K562 (cell line): ENCODE results near the gene TKT. TPM values are rescaled to one million over a fixed set of nuclear protein-coding genes. Genes with fewer than 3 reads are reported as not detected.

ENCODE experiments used
- BRF1 ChIP-seq: IDR thresholded peaks from 3 replicates; pipeline ENCODE4 v1.6.1; 2011; ENCODE audit warnings: borderline replicate concordance, mild to moderate bottlenecking; ENCODE audit not compliant: insufficient read length; ENCODE audit errors: extremely low read depth
- GABPA ChIP-seq: fragments of 200-800 bp; sonication (Bioruptor generic); conservative IDR thresholded peaks from 2 replicates; pipeline ENCODE4 v1.6.1; 2016; ENCODE audit warnings: low read depth, missing genetic modification characterization, missing compliant biosample characterization
- KDM1A ChIP-seq, 2 experiments: fragments of 450-650 bp; IDR thresholded peaks; 2 replicates each; pipeline ENCODE4 v1.6.1; 2016; ENCODE audit warnings: mild to moderate bottlenecking in 2 of 2
- KDM4B ChIP-seq, 2 experiments: fragments of 450-650 bp in 1 of 2; sonication (generic) in 1 of 2; IDR thresholded peaks; 2 replicates each; pipeline ENCODE4 v1.6.1; 2016 to 2017; ENCODE audit warnings: borderline replicate concordance in 2 of 2, antibody characterized with exemption in 1 of 2, low read depth in 1 of 2, mild to moderate bottlenecking in 1 of 2
- MXI1 ChIP-seq: IDR thresholded peaks from 2 replicates; pipeline ENCODE4 v1.6.1; 2011; ENCODE audit warnings: low read depth, mild to moderate bottlenecking, improper control_type of control experiment, low read length
- NR2C2 ChIP-seq, 2 experiments: fragments of 200-800 bp in 1 of 2; sonication (Bioruptor generic) in 1 of 2; sonication (generic) in 1 of 2; formaldehyde crosslinking in 1 of 2; IDR thresholded peaks; 2 replicates each; pipeline versions ENCODE4 v1.6.1 to v1.8.0; 2016 to 2022; ENCODE audit warnings: mild to moderate bottlenecking in 1 of 2, missing compliant biosample characterization in 1 of 2, missing genetic modification characterization in 1 of 2, missing genetic modification reagents in 1 of 2
- RAD21 ChIP-seq, 2 experiments: fragments of 250-450 bp in 1 of 2; fragments of 450-650 bp in 1 of 2; sonication (Bioruptor Pico) in 1 of 2; formaldehyde crosslinking in 1 of 2; IDR thresholded peaks in 1 of 2; conservative IDR thresholded peaks in 1 of 2; 2 replicates each; pipeline versions ENCODE4 v1.4.0 to v1.8.0; 2020 to 2022; ENCODE audit warnings: mild to moderate bottlenecking in 2 of 2, moderate library complexity in 1 of 2
- RBFOX2 ChIP-seq: fragments of 200-400 bp; formaldehyde crosslinking; IDR thresholded peaks from 2 replicates; pipeline ENCODE4 v1.6.1; 2017; ENCODE audit warnings: low read depth, mild to moderate bottlenecking, low read length, moderate library complexity
- RNF2 ChIP-seq: sonication (generic); IDR thresholded peaks from 2 replicates; pipeline ENCODE4 v1.6.1; 2016
- SREBF1 ChIP-seq: fragments of 150-350 bp; IDR thresholded peaks from 2 replicates; pipeline ENCODE4 v1.6.1; 2014; ENCODE audit warnings: antibody characterized with exemption, low read depth, low read length, borderline replicate concordance
- TCF3 ChIP-seq: sonication (generic); formaldehyde crosslinking; IDR thresholded peaks from 2 replicates; pipeline ENCODE4 v1.4.0; 2020; ENCODE audit warnings: mild to moderate bottlenecking, missing genetic modification reagents
- TEAD4 ChIP-seq, 2 experiments: sonication (generic) in 1 of 2; formaldehyde crosslinking in 1 of 2; IDR thresholded peaks; 2 replicates each; pipeline versions ENCODE4 v1.6.1 to v1.8.0; 2012 to 2022; ENCODE audit warnings: borderline replicate concordance in 1 of 2, inconsistent platforms in 1 of 2, low read length in 1 of 2, mild to moderate bottlenecking in 1 of 2, missing genetic modification reagents in 1 of 2
- YBX1 ChIP-seq: fragments of 450-650 bp; IDR thresholded peaks from 2 replicates; pipeline ENCODE4 v1.7.1; 2016; ENCODE audit warnings: mild to moderate bottlenecking
- ZBTB43 ChIP-seq: sonication (generic); formaldehyde crosslinking; IDR thresholded peaks from 2 replicates; pipeline ENCODE4 v1.8.0; 2023; ENCODE audit warnings: mild to moderate bottlenecking, missing genetic modification reagents
- ZNF143 ChIP-seq: sonication (generic); formaldehyde crosslinking; IDR thresholded peaks from 2 replicates; pipeline ENCODE4 v1.9.0; 2022; ENCODE audit warnings: mild to moderate bottlenecking, missing genetic modification reagents
- ZNF263 ChIP-seq: sonication (generic); formaldehyde crosslinking; IDR thresholded peaks from 2 replicates; pipeline ENCODE4 v1.8.0; 2022; ENCODE audit warnings: mild to moderate bottlenecking, missing genetic modification reagents, borderline replicate concordance
- ZNF324 ChIP-seq: fragments of 250-450 bp; sonication (Bioruptor Pico); IDR thresholded peaks from 2 replicates; pipeline ENCODE4 v1.4.0; 2020; ENCODE audit warnings: mild to moderate bottlenecking
- ZNF77 ChIP-seq: fragments of 250-450 bp; sonication (Bioruptor Pico); IDR thresholded peaks from 2 replicates; pipeline ENCODE4 v1.5.0; 2020
- polyA plus RNA-seq, 8 experiments: library from polyadenylated mRNA; depleted of rRNA in 4 of 8; stranded (reverse) in 5 of 8; unstranded in 3 of 8; fragments of >200 nt; fragmentation: Nextera tagmentation in 2 of 8; fragmentation: Illumina TruSeq in 1 of 8; extraction: Ambion mirVana in 2 of 8; extraction: Trizol in 1 of 8; gene quantifications; 2 replicates each; pipeline versions ENCODE4 v1.2.1 to v1.2.3, GENCODE V29; 2011 to 2014; ENCODE audit warnings: inconsistent platforms in 1 of 8, missing spikeins in 1 of 8
- total RNA-seq, 7 experiments: library from RNA; depleted of rRNA in 6 of 7; stranded (reverse); fragments of >200 nt in 6 of 7; fragmentation: Illumina TruSeq in 2 of 7; extraction: Trizol in 2 of 7; gene quantifications; 2 replicates each; pipeline versions ENCODE4 v1.2.1 to v1.2.3, GENCODE V29; 2011 to 2021; ENCODE audit warnings: low replicate concordance in 1 of 7
- TF ChIP-seq, protein P1 (sequence below): conservative IDR thresholded peaks from 2 replicates; pipeline ENCODE4 v1.6.1; 2011; ENCODE audit warnings: low read depth, mild to moderate bottlenecking, low read length; ENCODE audit not compliant: control insufficient read depth
- TF ChIP-seq, protein P2 (sequence below): fragments of 450-650 bp; IDR thresholded peaks from 2 replicates; pipeline ENCODE4 v1.6.1; 2017; ENCODE audit warnings: antibody characterized with exemption, mild to moderate bottlenecking

The TKT gene
- total and polyA plus RNA-seq, 9 of the 15 experiments (the other 6 are each of a cell fraction or from before 2014, with no cell fraction given) = 58.1 to 401 (median 187) TPM

DNA sequence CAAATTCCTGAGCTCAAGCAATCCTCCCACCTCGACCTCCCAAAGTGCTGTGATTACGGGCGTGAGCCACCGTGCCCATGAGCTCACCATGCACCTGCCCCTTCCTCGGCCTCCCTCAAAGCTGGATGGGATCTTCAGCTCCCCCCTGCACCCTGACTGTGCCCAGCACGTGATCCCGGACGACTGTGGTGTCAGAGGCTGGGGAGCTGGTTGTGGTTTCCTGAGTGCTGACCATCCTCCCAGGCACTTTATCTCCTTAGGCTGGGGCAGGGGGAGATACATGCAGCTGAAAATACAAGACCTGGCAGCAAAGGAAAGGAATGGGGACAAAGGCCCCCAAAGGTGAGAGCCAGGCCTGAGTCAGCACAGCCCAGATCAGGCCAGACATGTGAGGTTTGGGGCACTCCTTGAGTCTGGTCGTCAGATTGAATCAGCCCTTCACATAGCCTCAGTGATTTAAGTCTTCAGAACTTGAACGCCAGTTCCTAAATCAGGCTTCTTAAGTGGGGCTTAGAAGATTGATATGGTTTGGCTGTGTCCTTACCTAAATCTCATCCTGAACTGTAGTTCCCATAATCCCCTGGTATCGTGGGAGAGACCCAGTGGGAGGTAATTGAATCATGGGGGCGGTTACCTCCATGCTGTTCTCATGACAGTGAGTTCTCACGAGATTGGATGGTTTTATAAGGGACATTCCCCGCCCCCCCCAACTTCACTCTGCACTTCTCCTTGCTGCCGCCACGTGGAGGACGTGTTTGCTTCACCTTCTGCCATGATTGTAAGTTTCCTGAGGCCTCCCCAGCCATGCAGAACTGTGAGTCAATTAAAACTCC, 59.0 kb downstream of the TKT start (continued):
- TF ChIP-seq, protein P1, sequence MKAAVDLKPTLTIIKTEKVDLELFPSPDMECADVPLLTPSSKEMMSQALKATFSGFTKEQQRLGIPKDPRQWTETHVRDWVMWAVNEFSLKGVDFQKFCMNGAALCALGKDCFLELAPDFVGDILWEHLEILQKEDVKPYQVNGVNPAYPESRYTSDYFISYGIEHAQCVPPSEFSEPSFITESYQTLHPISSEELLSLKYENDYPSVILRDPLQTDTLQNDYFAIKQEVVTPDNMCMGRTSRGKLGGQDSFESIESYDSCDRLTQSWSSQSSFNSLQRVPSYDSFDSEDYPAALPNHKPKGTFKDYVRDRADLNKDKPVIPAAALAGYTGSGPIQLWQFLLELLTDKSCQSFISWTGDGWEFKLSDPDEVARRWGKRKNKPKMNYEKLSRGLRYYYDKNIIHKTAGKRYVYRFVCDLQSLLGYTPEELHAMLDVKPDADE = no peak
- no peak for TF ChIP-seq ZBTB43 (CRISPR knock-in tag)
- TF ChIP-seq KDM1A (IDR thresholded peaks at IDR 0.05) = peak; percentile 87 to 94
- no peak for TF ChIP-seq ZNF324 (CRISPR knock-in tag)
- TF ChIP-seq MXI1 = peak; percentile 49; the same call in 1 of the 2 replicates
- no peak for TF ChIP-seq ZNF263 (CRISPR knock-in tag)
- no peak for TF ChIP-seq ZNF77 (CRISPR knock-in tag)
- TF ChIP-seq KDM4B (IDR thresholded peaks at IDR 0.05; ENCODE audit: borderline replicate concordance in 2 of 2, low read depth in 1 of 2) = no peak
- TF ChIP-seq ZNF143 (CRISPR knock-in tag) = peak; percentile 46; the same call in 1 of the 2 replicates
- TF ChIP-seq RBFOX2 = peak; percentile 66
- TF ChIP-seq YBX1 = no peak
- TF ChIP-seq RAD21 (CRISPR knock-in tag; conservative IDR thresholded peaks at IDR 0.05 in 1 of 2, IDR thresholded peaks at IDR 0.05 in 1 of 2) = peak; percentile 24 to 49; a peak in 3 of 4 replicates
- TF ChIP-seq GABPA (tag) = no peak
- no peak for TF ChIP-seq TCF3 (CRISPR knock-in tag)
- TF ChIP-seq BRF1 = no peak
- TF ChIP-seq RNF2 = no peak
- no peak for TF ChIP-seq NR2C2 (CRISPR knock-in tag; IDR thresholded peaks at IDR 0.05)
- TF ChIP-seq NR2C2 (tag; IDR thresholded peaks at IDR 0.05) = no peak
- no peak for TF ChIP-seq SREBF1
- TF ChIP-seq TEAD4 (IDR thresholded peaks at IDR 0.05; ENCODE audit: low read length) = no peak; the same call in 1 of the 2 replicates
- TF ChIP-seq TEAD4 (CRISPR knock-in tag; IDR thresholded peaks at IDR 0.05; ENCODE audit: borderline replicate concordance) = no peak
- TF ChIP-seq, protein P2, sequence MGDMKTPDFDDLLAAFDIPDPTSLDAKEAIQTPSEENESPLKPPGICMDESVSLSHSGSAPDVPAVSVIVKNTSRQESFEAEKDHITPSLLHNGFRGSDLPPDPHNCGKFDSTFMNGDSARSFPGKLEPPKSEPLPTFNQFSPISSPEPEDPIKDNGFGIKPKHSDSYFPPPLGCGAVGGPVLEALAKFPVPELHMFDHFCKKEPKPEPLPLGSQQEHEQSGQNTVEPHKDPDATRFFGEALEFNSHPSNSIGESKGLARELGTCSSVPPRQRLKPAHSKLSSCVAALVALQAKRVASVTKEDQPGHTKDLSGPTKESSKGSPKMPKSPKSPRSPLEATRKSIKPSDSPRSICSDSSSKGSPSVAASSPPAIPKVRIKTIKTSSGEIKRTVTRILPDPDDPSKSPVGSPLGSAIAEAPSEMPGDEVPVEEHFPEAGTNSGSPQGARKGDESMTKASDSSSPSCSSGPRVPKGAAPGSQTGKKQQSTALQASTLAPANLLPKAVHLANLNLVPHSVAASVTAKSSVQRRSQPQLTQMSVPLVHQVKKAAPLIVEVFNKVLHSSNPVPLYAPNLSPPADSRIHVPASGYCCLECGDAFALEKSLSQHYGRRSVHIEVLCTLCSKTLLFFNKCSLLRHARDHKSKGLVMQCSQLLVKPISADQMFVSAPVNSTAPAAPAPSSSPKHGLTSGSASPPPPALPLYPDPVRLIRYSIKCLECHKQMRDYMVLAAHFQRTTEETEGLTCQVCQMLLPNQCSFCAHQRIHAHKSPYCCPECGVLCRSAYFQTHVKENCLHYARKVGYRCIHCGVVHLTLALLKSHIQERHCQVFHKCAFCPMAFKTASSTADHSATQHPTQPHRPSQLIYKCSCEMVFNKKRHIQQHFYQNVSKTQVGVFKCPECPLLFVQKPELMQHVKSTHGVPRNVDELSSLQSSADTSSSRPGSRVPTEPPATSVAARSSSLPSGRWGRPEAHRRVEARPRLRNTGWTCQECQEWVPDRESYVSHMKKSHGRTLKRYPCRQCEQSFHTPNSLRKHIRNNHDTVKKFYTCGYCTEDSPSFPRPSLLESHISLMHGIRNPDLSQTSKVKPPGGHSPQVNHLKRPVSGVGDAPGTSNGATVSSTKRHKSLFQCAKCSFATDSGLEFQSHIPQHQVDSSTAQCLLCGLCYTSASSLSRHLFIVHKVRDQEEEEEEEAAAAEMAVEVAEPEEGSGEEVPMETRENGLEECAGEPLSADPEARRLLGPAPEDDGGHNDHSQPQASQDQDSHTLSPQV = peak; percentile 51
